B cell (primary cell): ENCODE data around the gene SPATA2L. TPM values are rescaled to one million over a fixed set of nuclear protein-coding genes. Genes with fewer than 3 reads are reported as not detected.

Experiments used
- ATAC-seq: fragments of 200-7000 bp; cut with Tn5 transposase; one replicate; pipeline ENCODE4 v1.10.0; 2021; ENCODE audit warnings: low read depth, mild to moderate bottlenecking, moderate number of reproducible peaks, moderate library complexity
- CTCF ChIA-PET: fragments of 350-600 bp; sonication (Branson Sonifier 250); formaldehyde crosslinking; loops from one replicate; lab custom pipeline; 2021; ENCODE audit warnings: antibody characterized with exemption, inconsistent platforms; lab: Charles Lee
- POLR2A ChIA-PET: fragments of 350-600 bp; sonication (Branson Sonifier 250); formaldehyde crosslinking; loops from one replicate; lab custom pipeline; 2021; ENCODE audit warnings: antibody characterized with exemption; lab: Charles Lee
- DNase-seq: peaks from one replicate; pipeline ENCODE4 v3.0.0; 2013
- H2AFZ ChIP-seq: 2 replicates; pipeline ENCODE4 v1.6.1; 2012; ENCODE audit warnings: mild to moderate bottlenecking, low read depth, low read length; ENCODE audit not compliant: insufficient read depth, poor library complexity, severe bottlenecking
- H3K27ac ChIP-seq, 2 donors: 1 replicate in 1 of 2; 2 replicates in 1 of 2; pipeline ENCODE4 v1.5.1; 2012 to 2013; ENCODE audit warnings: low read length in 2 of 2, mild to moderate bottlenecking in 2 of 2, moderate library complexity in 1 of 2
- H3K27me3 ChIP-seq, 4 experiments: fragments of 200-600 bp in 1 of 4; sonication (generic) in 1 of 4; replicated peaks in 1 of 4; 1 replicate in 2 of 4; 2 replicates in 2 of 4; pipeline versions ENCODE4 v1.6.1 to v1.7.0; 2013 to 2016; ENCODE audit warnings: low read length in 3 of 4, mild to moderate bottlenecking in 2 of 4, mixed read lengths in 1 of 4, moderate library complexity in 1 of 4; ENCODE audit not compliant: insufficient read depth in 4 of 4, control insufficient read depth in 3 of 4; ENCODE audit errors: control extremely low read depth in 1 of 4
- H3K36me3 ChIP-seq, 2 experiments: replicated peaks in 1 of 2; 1 replicate in 1 of 2; 2 replicates in 1 of 2; pipeline versions ENCODE4 v1.6.1 to v1.7.1; 2013; ENCODE audit warnings: low read length in 1 of 2; ENCODE audit not compliant: insufficient read depth in 2 of 2, control insufficient read depth in 1 of 2; ENCODE audit errors: control extremely low read depth in 1 of 2, extremely low read depth in 1 of 2
- H3K4me1 ChIP-seq, 2 donors: fragments of 200-600 bp in 1 of 2; sonication (generic) in 1 of 2; 1 replicate in 1 of 2; 2 replicates in 1 of 2; pipeline versions ENCODE4 v1.5.1 to v1.6.1; 2013 to 2017; ENCODE audit warnings: low read length in 2 of 2; ENCODE audit not compliant: control insufficient read depth in 2 of 2, insufficient read depth in 2 of 2
- H3K4me2 ChIP-seq: replicated peaks from 2 replicates; pipeline ENCODE3; 2012; ENCODE audit warnings: mild to moderate bottlenecking, low read depth, low read length; ENCODE audit not compliant: poor library complexity, severe bottlenecking
- H3K4me3 ChIP-seq, 5 experiments: fragments of 200-600 bp in 1 of 5; sonication (generic) in 1 of 5; 1 replicate in 3 of 5; 2 replicates in 2 of 5; pipeline versions ENCODE4 v1.5.1 to v1.7.0; 2011 to 2016; ENCODE audit warnings: low read length in 4 of 5, mild to moderate bottlenecking in 4 of 5, low read depth in 2 of 5, control low read depth in 1 of 5, moderate library complexity in 1 of 5; ENCODE audit not compliant: insufficient read depth in 1 of 5; ENCODE audit errors: control extremely low read depth in 1 of 5, extremely low read depth in 1 of 5
- H3K79me2 ChIP-seq: fragments of 200-600 bp; sonication (generic); one replicate; pipeline ENCODE4 v1.6.0; 2016; ENCODE audit warnings: low read length; ENCODE audit not compliant: control insufficient read depth, insufficient read depth
- H3K9ac ChIP-seq: fragments of 200-600 bp; sonication (generic); 2 replicates; pipeline ENCODE4 v1.6.1; 2017; ENCODE audit warnings: mild to moderate bottlenecking, low read length, moderate library complexity
- H3K9me3 ChIP-seq, 3 donors: one replicate each; pipeline versions ENCODE4 v1.6.1 to v1.7.1; 2013; ENCODE audit warnings: low read length in 2 of 3; ENCODE audit not compliant: control insufficient read depth in 2 of 3, insufficient read depth in 1 of 3; ENCODE audit errors: control extremely low read depth in 1 of 3
- H4K20me1 ChIP-seq: 2 replicates; pipeline ENCODE4 v1.6.0; 2012; ENCODE audit warnings: mild to moderate bottlenecking, low read length; ENCODE audit not compliant: insufficient read depth, control insufficient read depth, poor library complexity, severe bottlenecking
- H3K27ac Mint-ChIP-seq: one replicate; pipeline ENCODE4 v1.8.0; 2021; ENCODE audit warnings: mixed read lengths
- H3K27me3 Mint-ChIP-seq: one replicate; pipeline ENCODE4 v1.8.0; 2021; ENCODE audit warnings: mixed read lengths
- H3K4me1 Mint-ChIP-seq: one replicate; pipeline ENCODE4 v1.8.0; 2021; ENCODE audit warnings: mixed read lengths
- H3K4me3 Mint-ChIP-seq: one replicate; pipeline ENCODE4 v1.8.0; 2021; ENCODE audit warnings: mixed read lengths
- H3K9me3 Mint-ChIP-seq: one replicate; pipeline ENCODE4 v1.8.0; 2022; ENCODE audit warnings: mixed read lengths; ENCODE audit not compliant: insufficient read depth
- EZH2 ChIP-seq: IDR thresholded peaks from 2 replicates; pipeline ENCODE4 v1.6.1; 2012; ENCODE audit warnings: borderline replicate concordance, low read depth, mild to moderate bottlenecking, moderate library complexity, low read length; ENCODE audit not compliant: insufficient read depth, poor library complexity, severe bottlenecking
- WGBS: methylation state at CpG from one replicate; pipeline ENCODE4 v1.1.5; 2013; ENCODE audit warnings: missing lambda C conversion rate; ENCODE audit not compliant: insufficient coverage; 5-methylcytosine and 5-hydroxymethylcytosine counted together
- intact Hi-C: fragments of 100-400 bp; cut with micrococcal nuclease; formaldehyde crosslinking; loops from one replicate; pipeline ENCODE4 v1.10.0; 2022
- polyA plus RNA-seq: library from polyadenylated mRNA; depleted of rRNA; stranded (reverse); fragments of >200 nt; gene quantifications from 2 replicates; pipeline ENCODE4 v1.2.3, GENCODE V29; 2012
- total RNA-seq, 2 donors: library from RNA; stranded (reverse); fragments of 120-200 nt in 1 of 2; gene quantifications; 1 replicate in 1 of 2; 2 replicates in 1 of 2; pipeline versions ENCODE4 v1.2.3 to v1.2.4, GENCODE V29; 2013 to 2022
- TF ChIP-seq, protein P1 (sequence below): fragments of 200-600 bp; IDR thresholded peaks from one replicate; pipeline ENCODE4 v1.8.0; 2022; ENCODE audit warnings: antibody characterized with exemption, mild to moderate bottlenecking

The SPATA2L gene
- total and polyA plus RNA-seq, 2 donors (not counting 1 experiment from before 2014, with no cell fraction given) = 16.4 to 32.1 TPM

DNA sequence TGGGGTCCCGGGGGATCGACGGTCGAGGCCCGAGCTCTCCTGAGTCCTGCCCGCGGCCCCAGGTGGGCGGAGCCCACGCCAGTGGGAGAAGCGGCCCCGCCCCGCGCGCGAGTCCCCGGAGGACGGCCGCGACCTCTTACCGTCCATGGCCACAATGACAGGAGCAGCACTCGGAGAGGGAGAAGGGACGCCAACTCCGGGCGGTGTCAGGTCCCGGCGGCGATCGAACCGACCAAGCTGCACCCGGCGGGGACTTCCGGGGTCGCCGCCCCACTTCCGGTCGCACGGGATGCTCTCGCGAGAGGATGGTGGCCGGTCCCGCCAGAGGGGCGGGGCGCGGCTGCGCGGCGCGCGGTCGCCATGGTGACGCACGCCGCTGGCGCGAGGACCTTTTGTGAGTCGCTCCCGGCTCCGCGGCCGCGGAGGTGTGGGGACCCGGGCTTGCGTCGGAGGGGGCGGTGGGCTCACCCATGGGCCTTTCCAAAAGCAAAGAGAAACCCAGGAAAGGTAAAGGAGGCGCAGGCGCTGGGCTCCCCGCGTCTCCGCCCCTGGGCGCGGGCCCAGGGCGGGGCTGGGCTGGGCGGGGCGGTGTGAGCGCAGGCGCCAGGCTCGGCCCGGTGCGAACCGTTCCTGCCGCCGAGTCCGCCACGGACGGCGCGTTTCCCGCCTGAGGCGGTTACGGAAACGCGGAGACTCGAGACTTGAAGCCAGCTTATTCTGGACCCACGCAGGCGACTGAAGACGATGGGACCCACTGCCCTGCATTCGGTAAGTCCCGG, 43.9 kb downstream of the SPATA2L start, which contains the start of the genes CHMP1A and SPATA33:
CHMP1A (minus strand) TSS at position 267 of the 779 bp plus-strand sequence; CDS start at position 147, 120 bp downstream.
SPATA33 (plus strand) TSS at position 395 of the 779 bp plus-strand sequence; CDS start at position 471, 76 bp downstream.
- WGBS = under 1% methylated on average over 97 of the region's 99 CpGs
- TF ChIP-seq, protein P1, sequence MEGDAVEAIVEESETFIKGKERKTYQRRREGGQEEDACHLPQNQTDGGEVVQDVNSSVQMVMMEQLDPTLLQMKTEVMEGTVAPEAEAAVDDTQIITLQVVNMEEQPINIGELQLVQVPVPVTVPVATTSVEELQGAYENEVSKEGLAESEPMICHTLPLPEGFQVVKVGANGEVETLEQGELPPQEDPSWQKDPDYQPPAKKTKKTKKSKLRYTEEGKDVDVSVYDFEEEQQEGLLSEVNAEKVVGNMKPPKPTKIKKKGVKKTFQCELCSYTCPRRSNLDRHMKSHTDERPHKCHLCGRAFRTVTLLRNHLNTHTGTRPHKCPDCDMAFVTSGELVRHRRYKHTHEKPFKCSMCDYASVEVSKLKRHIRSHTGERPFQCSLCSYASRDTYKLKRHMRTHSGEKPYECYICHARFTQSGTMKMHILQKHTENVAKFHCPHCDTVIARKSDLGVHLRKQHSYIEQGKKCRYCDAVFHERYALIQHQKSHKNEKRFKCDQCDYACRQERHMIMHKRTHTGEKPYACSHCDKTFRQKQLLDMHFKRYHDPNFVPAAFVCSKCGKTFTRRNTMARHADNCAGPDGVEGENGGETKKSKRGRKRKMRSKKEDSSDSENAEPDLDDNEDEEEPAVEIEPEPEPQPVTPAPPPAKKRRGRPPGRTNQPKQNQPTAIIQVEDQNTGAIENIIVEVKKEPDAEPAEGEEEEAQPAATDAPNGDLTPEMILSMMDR = no peak
- TF ChIP-seq EZH2 = no peak
- H3K4me3 ChIP-seq = peak within 1 kb of the TSS; percentile 42 to 97 (median 96)
- ChIA-PET CTCF (interaction anchor here (0.6 to 1.4 kb wide), 3 partner anchors 24 to 43 kb away, joined by 3 to 6 read pairs (median 3); no protein-coding TSS in a partner anchor), POLR2A (interaction anchor here (0.7 to 0.8 kb wide), 3 partner anchors 13 to 48 kb away, joined by 3 to 4 read pairs (median 3); no protein-coding TSS in a partner anchor)
- peaks cover 26% of the 10 kb centered on the region for H4K20me1 ChIP-seq
- peaks cover 14 to 20% of the 10 kb centered on the region in 2 donors for H3K4me1 ChIP-seq
- H3K36me3 ChIP-seq = peaks cover 0 to 9% of the 10 kb centered on the region in 2 experiments
- peak within 1 kb of the TSS; percentile 38 to 88 for H3K27ac ChIP-seq
- no peaks in the 10 kb centered on the region for H3K9me3 ChIP-seq
- H3K4me1 Mint-ChIP-seq = peaks cover 27% of the 10 kb centered on the region
- intact Hi-C loops = loop anchor here (1.0 to 10.0 kb wide), 3 partner anchors 29 to 413 kb away; partner anchors contain the start of genes CDK10 and SPATA2L
- H3K27ac Mint-ChIP-seq = peak within 1 kb of the TSS; percentile 85
- peak within 1 kb of the TSS; percentile 89 for H3K4me3 Mint-ChIP-seq
- peak; percentile 89 for ATAC-seq
- H3K27me3 ChIP-seq = no peaks in the 10 kb centered on the region
- no peaks in the 10 kb centered on the region for H3K27me3 Mint-ChIP-seq
- H3K9ac ChIP-seq = peak within 1 kb of the TSS; percentile 92
- DNase-seq = peak; percentile 96
- peak within 1 kb of the TSS; percentile 86 for H2AFZ ChIP-seq
- peaks cover 52% of the 10 kb centered on the region for H3K79me2 ChIP-seq
- H3K9me3 Mint-ChIP-seq = no peaks in the 10 kb centered on the region
- peak within 1 kb of the TSS; percentile 99 for H3K4me2 ChIP-seq
